NCI-H146 (cell line): ENCODE measurements around the gene RCBTB2.
"Not testable (repeated sequence)": the region's sequence is repeated elsewhere in the genome, so short reads cannot be mapped to it uniquely, and the experiment has no call there.

Experiments
- DNase-seq: peaks from one replicate; lab custom pipeline; 2025; lab: John Stamatoyannopoulos, UW

Gene RCBTB2

GRCh38 chr13:48532506-48533499 is at the start of gene RCBTB2:
Gene RCBTB2, minus strand, starts transcription at chr13:48533080. Its CDS starts 11,141 bp downstream, at chr13:48521939.
- DNase-seq: peak; percentile 98

- no peak for DNase-seq
Measured at GRCh38 chr13:48582084-48582483, 49.2 kb upstream of the RCBTB2 start.

GRCh38 chr13:48580896-48581295 is 48.0 kb upstream of the RCBTB2 start:
- no peak for DNase-seq

- DNase-seq: peak; percentile 53
Measured at GRCh38 chr13:48580185-48580803, 47.4 kb upstream of the RCBTB2 start.

GRCh38 chr13:48579919-48580180 is 47.0 kb upstream of the RCBTB2 start:
- DNase-seq: not testable (repeated sequence)

- no peak for DNase-seq
Measured at GRCh38 chr13:48579165-48579918, 46.5 kb upstream of the RCBTB2 start.

GRCh38 chr13:48578516-48579164 is 45.8 kb upstream of the RCBTB2 start:
- DNase-seq: no peak

GRCh38 chr13:48576448-48577010 is 43.6 kb upstream of the RCBTB2 start:
- no peak for DNase-seq

GRCh38 chr13:48575031-48575430 is 42.2 kb upstream of the RCBTB2 start:
- DNase-seq: no peak

- DNase-seq: no peak
Measured at GRCh38 chr13:48574041-48574796, 41.3 kb upstream of the RCBTB2 start.

- no peak for DNase-seq
Measured at GRCh38 chr13:48573213-48574007, 40.5 kb upstream of the RCBTB2 start.

GRCh38 chr13:48571126-48571913 is 38.4 kb upstream of the RCBTB2 start:
- no peak for DNase-seq

- no peak for DNase-seq
Measured at GRCh38 chr13:48570216-48570828, 37.4 kb upstream of the RCBTB2 start.

GRCh38 chr13:48569104-48569666 is 36.3 kb upstream of the RCBTB2 start:
- no peak for DNase-seq

GRCh38 chr13:48568370-48569103 is 35.7 kb upstream of the RCBTB2 start:
- peak; percentile 13 for DNase-seq

- DNase-seq: no peak
Measured at GRCh38 chr13:48567515-48568369, 34.9 kb upstream of the RCBTB2 start.

- DNase-seq: no peak
Measured at GRCh38 chr13:48564056-48564455, 31.2 kb upstream of the RCBTB2 start.
